ENCODE data around the gene HIVEP1. TPM values are rescaled to one million over a fixed set of nuclear protein-coding genes. Genes with fewer than 3 reads are reported as not detected.
A peak's percentile ranks its signal among the peaks of the same experiment; 100 is the strongest.

Gene HIVEP1
- total and polyA plus RNA-seq, 4 donors, result 5.2 to 40.8 (median 16.7) TPM

- no peak overlapping the region for H3K4me3 ChIP-seq (ENCODE audit: low read length in 2 of 2)
- 64 to 74% methylated on average over 4 of the region's 4 CpGs for WGBS, 2 donors
- H3K27ac ChIP-seq (ENCODE audit: low read depth in 1 of 2, low read length in 2 of 2), result no peak overlapping the region
- DNase-seq (no peak), ATAC-seq (ENCODE audit: low FRiP score) (no peak)
- intact Hi-C loops (cut with DNase I), result no loop called here
- no peaks in the 10 kb centered on the region for H3K36me3 ChIP-seq (ENCODE audit: control insufficient read depth in 1 of 2, insufficient read depth in 2 of 2, low read length in 1 of 2)
- no peaks in the 10 kb centered on the region for H3K9me3 ChIP-seq (ENCODE audit: control insufficient read depth, low read length)
- H3K4me1 ChIP-seq (ENCODE audit: control insufficient read depth in 1 of 2, insufficient read depth in 2 of 2, low read length in 2 of 2), result no peaks in the 10 kb centered on the region
- no peaks in the 10 kb centered on the region for H3K27me3 ChIP-seq (ENCODE audit: control insufficient read depth in 1 of 2, insufficient read depth in 2 of 2, low read length in 1 of 2)
Measured at GRCh38 chr6:12132351-12133222, 120.5 kb downstream of the HIVEP1 start.

DNA sequence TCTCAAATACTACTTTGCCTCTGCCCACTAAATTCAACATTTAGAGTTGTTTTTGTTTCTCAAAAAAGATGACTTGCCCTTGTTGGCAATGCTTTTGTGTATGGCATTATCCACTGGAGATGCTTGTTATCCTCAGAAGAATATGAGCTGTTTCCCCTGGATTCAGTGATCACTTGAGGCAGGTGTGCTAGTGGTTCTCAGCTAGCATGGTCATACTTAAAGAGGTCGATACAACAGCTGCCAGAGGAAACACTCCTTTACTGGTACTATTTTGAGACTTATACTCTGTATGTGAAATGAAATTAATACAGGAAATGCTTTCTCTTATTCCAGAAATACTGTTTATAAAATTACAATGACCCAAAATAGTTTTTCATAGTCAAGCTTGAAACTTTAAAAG, 122.5 kb downstream of the HIVEP1 start:
- Histone ChIP-seq H3K4me3 (ENCODE audit: low read length in 2 of 2) (no peak overlapping the region), H3K27ac (ENCODE audit: low read depth in 1 of 2, low read length in 2 of 2) (no peak overlapping the region), H3K4me1 (ENCODE audit: control insufficient read depth in 1 of 2, insufficient read depth in 2 of 2, low read length in 2 of 2) (no peaks in the 10 kb centered on the region), H3K9me3 (ENCODE audit: control insufficient read depth, low read length) (no peaks in the 10 kb centered on the region), H3K36me3 (ENCODE audit: control insufficient read depth in 1 of 2, insufficient read depth in 2 of 2, low read length in 1 of 2) (no peaks in the 10 kb centered on the region), H3K27me3 (ENCODE audit: control insufficient read depth in 1 of 2, insufficient read depth in 2 of 2, low read length in 1 of 2) (no peaks in the 10 kb centered on the region)
- 0 to 16% methylated on average over 1 of the region's 1 CpG for WGBS, 2 donors
- DNase-seq, result no peak
- intact Hi-C loops (cut with DNase I), result no loop called here
- ATAC-seq (ENCODE audit: low FRiP score), result no peak

GRCh38 chr6:12134991-12135390, 122.9 kb downstream of the HIVEP1 start:
- WGBS, 2 donors, result 62 to 63% methylated on average over 2 of the region's 2 CpGs
- H3K9me3 ChIP-seq (ENCODE audit: control insufficient read depth, low read length), result no peaks in the 10 kb centered on the region
- no peaks in the 10 kb centered on the region for H3K36me3 ChIP-seq (ENCODE audit: control insufficient read depth in 1 of 2, insufficient read depth in 2 of 2, low read length in 1 of 2)
- H3K4me1 ChIP-seq (ENCODE audit: control insufficient read depth in 1 of 2, insufficient read depth in 2 of 2, low read length in 2 of 2), result no peaks in the 10 kb centered on the region
- ATAC-seq (ENCODE audit: low FRiP score) (no peak), DNase-seq (no peak)
- no peak overlapping the region for H3K4me3 ChIP-seq (ENCODE audit: low read length in 2 of 2)
- H3K27ac ChIP-seq (ENCODE audit: low read depth in 1 of 2, low read length in 2 of 2), result no peak overlapping the region
- intact Hi-C loops (cut with DNase I), result no loop called here
- H3K27me3 ChIP-seq (ENCODE audit: control insufficient read depth in 1 of 2, insufficient read depth in 2 of 2, low read length in 1 of 2), result no peaks in the 10 kb centered on the region

DNA sequence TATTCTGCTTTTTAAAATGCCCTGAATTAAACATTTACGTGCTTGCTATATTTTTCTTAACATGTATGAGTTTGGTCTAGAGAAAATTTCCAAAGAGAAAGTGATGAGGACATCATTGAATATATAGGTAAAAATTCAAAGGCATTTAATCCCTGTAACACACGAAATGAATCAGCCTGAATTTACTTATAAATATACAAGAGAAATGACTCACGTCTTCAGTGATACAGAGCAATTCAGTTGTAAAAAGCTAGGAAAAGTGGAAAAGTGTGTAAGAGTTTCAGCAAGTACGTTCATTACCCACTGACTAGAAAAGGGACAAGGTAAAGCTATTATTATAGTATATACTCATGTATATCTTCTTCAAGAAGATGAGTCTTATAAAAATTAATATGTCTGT, 124.8 kb downstream of the HIVEP1 start:
- Histone ChIP-seq H3K27ac (ENCODE audit: low read depth in 1 of 2, low read length in 2 of 2) (no peak overlapping the region), H3K27me3 (ENCODE audit: control insufficient read depth in 1 of 2, insufficient read depth in 2 of 2, low read length in 1 of 2) (no peaks in the 10 kb centered on the region), H3K4me1 (ENCODE audit: control insufficient read depth in 1 of 2, insufficient read depth in 2 of 2, low read length in 2 of 2) (no peaks in the 10 kb centered on the region), H3K9me3 (ENCODE audit: control insufficient read depth, low read length) (no peaks in the 10 kb centered on the region), H3K36me3 (ENCODE audit: control insufficient read depth in 1 of 2, insufficient read depth in 2 of 2, low read length in 1 of 2) (no peaks in the 10 kb centered on the region), H3K4me3 (ENCODE audit: low read length in 2 of 2) (no peak overlapping the region)
- ATAC-seq (ENCODE audit: low FRiP score) (no peak), DNase-seq (no peak)
- 62 to 75% methylated on average over 4 of the region's 4 CpGs for WGBS, 2 donors
- intact Hi-C loops (cut with DNase I), result no loop called here

- intact Hi-C loops (cut with DNase I), result no loop called here
- ATAC-seq (ENCODE audit: low FRiP score), result no peak
- 94 to 100% methylated on average over 1 of the region's 1 CpG for WGBS, 2 donors
- no peaks in the 10 kb centered on the region for H3K9me3 ChIP-seq (ENCODE audit: control insufficient read depth, low read length)
- no peak overlapping the region for H3K27ac ChIP-seq (ENCODE audit: low read depth in 1 of 2, low read length in 2 of 2)
- no peak overlapping the region for H3K4me3 ChIP-seq (ENCODE audit: low read length in 2 of 2)
- H3K4me1 ChIP-seq (ENCODE audit: control insufficient read depth in 1 of 2, insufficient read depth in 2 of 2, low read length in 2 of 2), result no peaks in the 10 kb centered on the region
- peak in 1 of 2 donors; percentile 71 for DNase-seq
- H3K27me3 ChIP-seq (ENCODE audit: control insufficient read depth in 1 of 2, insufficient read depth in 2 of 2, low read length in 1 of 2), result no peaks in the 10 kb centered on the region
- no peaks in the 10 kb centered on the region for H3K36me3 ChIP-seq (ENCODE audit: control insufficient read depth in 1 of 2, insufficient read depth in 2 of 2, low read length in 1 of 2)
Measured at GRCh38 chr6:12137480-12137879, 125.4 kb downstream of the HIVEP1 start.

- Histone ChIP-seq H3K36me3 (ENCODE audit: control insufficient read depth in 1 of 2, insufficient read depth in 2 of 2, low read length in 1 of 2) (no peaks in the 10 kb centered on the region), H3K27ac (ENCODE audit: low read depth in 1 of 2, low read length in 2 of 2) (no peak overlapping the region), H3K9me3 (ENCODE audit: control insufficient read depth, low read length) (no peaks in the 10 kb centered on the region), H3K27me3 (ENCODE audit: control insufficient read depth in 1 of 2, insufficient read depth in 2 of 2, low read length in 1 of 2) (no peaks in the 10 kb centered on the region), H3K4me1 (ENCODE audit: control insufficient read depth in 1 of 2, insufficient read depth in 2 of 2, low read length in 2 of 2) (no peaks in the 10 kb centered on the region), H3K4me3 (ENCODE audit: low read length in 2 of 2) (no peak overlapping the region)
- DNase-seq (no peak), ATAC-seq (ENCODE audit: low FRiP score) (no peak)
- WGBS, 2 donors, result 93 to 95% methylated on average over 1 of the region's 1 CpG
- intact Hi-C loops (cut with DNase I), result no loop called here
Measured at GRCh38 chr6:12138381-12138780, 126.3 kb downstream of the HIVEP1 start.

GRCh38 chr6:12138936-12139335, 126.8 kb downstream of the HIVEP1 start:
- Histone ChIP-seq H3K27me3 (ENCODE audit: control insufficient read depth in 1 of 2, insufficient read depth in 2 of 2, low read length in 1 of 2) (no peaks in the 10 kb centered on the region), H3K9me3 (ENCODE audit: control insufficient read depth, low read length) (no peaks in the 10 kb centered on the region), H3K4me1 (ENCODE audit: control insufficient read depth in 1 of 2, insufficient read depth in 2 of 2, low read length in 2 of 2) (no peaks in the 10 kb centered on the region), H3K27ac (ENCODE audit: low read depth in 1 of 2, low read length in 2 of 2) (no peak overlapping the region), H3K4me3 (ENCODE audit: low read length in 2 of 2) (no peak overlapping the region), H3K36me3 (ENCODE audit: control insufficient read depth in 1 of 2, insufficient read depth in 2 of 2, low read length in 1 of 2) (no peaks in the 10 kb centered on the region)
- 96 to 99% methylated on average over 4 of the region's 4 CpGs for WGBS, 2 donors
- ATAC-seq (ENCODE audit: low FRiP score) (no peak), DNase-seq (no peak)
- intact Hi-C loops (cut with DNase I), result no loop called here

DNA sequence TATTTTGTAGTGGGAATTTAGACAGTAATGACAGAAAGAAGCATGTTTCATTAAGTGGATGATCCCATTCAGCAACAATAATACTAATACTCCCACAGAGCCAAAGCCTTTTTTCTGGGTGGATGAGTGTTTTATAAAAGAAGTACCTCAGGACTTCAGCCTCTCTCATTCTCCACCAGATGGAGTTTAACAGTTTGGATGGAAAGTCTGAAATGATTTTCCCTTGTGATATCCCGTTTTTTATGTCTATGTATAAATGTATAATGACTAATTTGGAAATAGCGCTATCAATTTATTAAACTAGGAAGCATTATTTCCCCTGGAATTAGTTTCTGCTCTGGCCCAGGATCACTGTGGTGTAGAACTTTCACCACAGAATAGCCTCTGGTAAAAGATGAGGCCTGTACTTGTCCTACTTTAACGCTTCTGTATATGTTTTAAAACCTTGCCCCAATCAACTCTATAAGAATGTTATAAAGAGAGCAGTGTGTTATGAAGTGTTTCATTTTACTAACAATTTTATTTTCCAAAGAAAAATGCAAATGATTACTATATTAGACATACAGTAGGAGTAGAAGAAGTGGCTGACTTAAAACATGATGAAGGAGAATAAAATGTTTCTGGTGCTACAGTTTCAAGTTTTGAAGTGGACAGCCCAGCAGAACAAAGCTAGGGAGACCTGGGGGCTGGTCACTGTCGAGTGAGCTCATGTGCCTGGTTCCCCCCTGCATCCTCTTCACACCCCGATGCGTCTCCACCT, 135.6 kb downstream of the HIVEP1 start:
- H3K27ac ChIP-seq (ENCODE audit: low read depth in 1 of 2, low read length in 2 of 2), result peak overlapping the region in 1 of 2 donors; percentile 60

More for the DNA sequence above, 135.6 kb downstream of the HIVEP1 start:
- ATAC-seq (ENCODE audit: low FRiP score) (no peak), DNase-seq (no peak)
- Histone ChIP-seq H3K27me3 (ENCODE audit: control insufficient read depth in 1 of 2, insufficient read depth in 2 of 2, low read length in 1 of 2) (no peaks in the 10 kb centered on the region), H3K4me3 (ENCODE audit: low read length in 2 of 2) (no peak overlapping the region), H3K4me1 (ENCODE audit: control insufficient read depth in 1 of 2, insufficient read depth in 2 of 2, low read length in 2 of 2) (no peaks in the 10 kb centered on the region), H3K36me3 (ENCODE audit: control insufficient read depth in 1 of 2, insufficient read depth in 2 of 2, low read length in 1 of 2) (no peaks in the 10 kb centered on the region), H3K9me3 (ENCODE audit: control insufficient read depth, low read length) (no peaks in the 10 kb centered on the region)
- intact Hi-C loops (cut with DNase I), result no loop called here
- WGBS, 2 donors, result 72 to 77% methylated on average over 6 of the region's 6 CpGs
